Activated CD4-positive, alpha-beta T cell treated with anti-CD3 and anti-CD28 coated beads, Interleukin-2, Interleukin-6, amounts not matched to agents 100 ng/mL and 50 ng/mL, durations not matched to agents 16 hours and 8 hours (primary cell): ENCODE results near the gene MARCHF5.
"Not testable (repeated sequence)": the region's sequence is repeated elsewhere in the genome, so short reads cannot be mapped to it uniquely, and the experiment has no call there.

Experiments
- DNase-seq: peaks from one replicate; pipeline ENCODE4 v3.0.0-alpha.2; 2020

MARCHF5 gene

GRCh38 chr10:92305133-92306072 is 14.4 kb downstream of the MARCHF5 start:
- DNase-seq = no peak

GRCh38 chr10:92309272-92309671 is 18.3 kb downstream of the MARCHF5 start:
- no peak for DNase-seq

GRCh38 chr10:92313750-92314149 is 22.8 kb downstream of the MARCHF5 start:
- no peak for DNase-seq

GRCh38 chr10:92316610-92317009 is 25.6 kb downstream of the MARCHF5 start:
- no peak for DNase-seq

- no peak for DNase-seq
These were observed 32.1 kb downstream of the MARCHF5 start for GRCh38 chr10:92323079-92323478.

GRCh38 chr10:92327445-92328433 is 36.8 kb downstream of the MARCHF5 start:
- DNase-seq = no peak

GRCh38 chr10:92328993-92329392 is 38.0 kb downstream of the MARCHF5 start:
- peak; percentile 23 for DNase-seq

- DNase-seq = not testable (repeated sequence)
These were observed 39.0 kb downstream of the MARCHF5 start for GRCh38 chr10:92329927-92330326.

- DNase-seq = no peak
These were observed 51.8 kb downstream of the MARCHF5 start for GRCh38 chr10:92342796-92343195.

- not testable (repeated sequence) for DNase-seq
These were observed 54.6 kb downstream of the MARCHF5 start for GRCh38 chr10:92345575-92345974.

- DNase-seq = not testable (repeated sequence)
These were observed 56.2 kb downstream of the MARCHF5 start for GRCh38 chr10:92347035-92347676.

- no peak for DNase-seq
These were observed 59.4 kb downstream of the MARCHF5 start for GRCh38 chr10:92350411-92350810.

- DNase-seq = no peak
These were observed 63.6 kb downstream of the MARCHF5 start for GRCh38 chr10:92354587-92354986.

- DNase-seq = no peak
These were observed 65.1 kb downstream of the MARCHF5 start for GRCh38 chr10:92356041-92356440.

- no peak for DNase-seq
These were observed 72.5 kb downstream of the MARCHF5 start for GRCh38 chr10:92363498-92363897.

GRCh38 chr10:92366412-92367021 is 75.5 kb downstream of the MARCHF5 start:
- no peak for DNase-seq

- DNase-seq = no peak
These were observed 87.0 kb downstream of the MARCHF5 start for GRCh38 chr10:92377962-92378361.

- no peak for DNase-seq
These were observed 90.6 kb downstream of the MARCHF5 start for GRCh38 chr10:92381543-92381954.

GRCh38 chr10:92382631-92383030 is 91.7 kb downstream of the MARCHF5 start:
- no peak for DNase-seq

- no peak for DNase-seq
These were observed 93.8 kb downstream of the MARCHF5 start for GRCh38 chr10:92384741-92385140.

GRCh38 chr10:92385831-92386230 is 94.9 kb downstream of the MARCHF5 start:
- no peak for DNase-seq

GRCh38 chr10:92387289-92387940 is 96.4 kb downstream of the MARCHF5 start:
- DNase-seq = peak; percentile 26
